ENCODE results near the gene LRRC14B.
"Not testable (repeated sequence)": the region's sequence is repeated elsewhere in the genome, so short reads cannot be mapped to it uniquely, and the experiment has no call there.

Gene LRRC14B

DNA sequence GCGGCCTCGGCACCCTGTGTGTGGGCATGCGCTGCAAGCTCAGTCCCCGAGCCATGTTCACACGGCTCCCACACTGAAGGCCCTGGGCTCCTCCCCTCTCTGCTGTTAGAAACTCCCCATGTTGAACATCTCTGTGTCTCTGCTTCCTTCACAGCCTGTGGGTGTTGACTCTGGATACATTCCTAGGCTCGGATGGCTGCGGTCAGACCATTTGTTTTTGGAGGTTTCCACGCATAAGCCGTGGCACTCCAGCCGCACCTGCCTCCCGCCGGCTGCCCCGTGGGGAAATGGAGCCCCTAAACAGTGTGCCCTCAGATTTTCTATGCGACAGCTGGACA is 31.2 kb upstream of the LRRC14B start:
- no peak for DNase-seq (ENCODE audit: low read depth in 2 of 3, low spot score in 2 of 3)

DNA sequence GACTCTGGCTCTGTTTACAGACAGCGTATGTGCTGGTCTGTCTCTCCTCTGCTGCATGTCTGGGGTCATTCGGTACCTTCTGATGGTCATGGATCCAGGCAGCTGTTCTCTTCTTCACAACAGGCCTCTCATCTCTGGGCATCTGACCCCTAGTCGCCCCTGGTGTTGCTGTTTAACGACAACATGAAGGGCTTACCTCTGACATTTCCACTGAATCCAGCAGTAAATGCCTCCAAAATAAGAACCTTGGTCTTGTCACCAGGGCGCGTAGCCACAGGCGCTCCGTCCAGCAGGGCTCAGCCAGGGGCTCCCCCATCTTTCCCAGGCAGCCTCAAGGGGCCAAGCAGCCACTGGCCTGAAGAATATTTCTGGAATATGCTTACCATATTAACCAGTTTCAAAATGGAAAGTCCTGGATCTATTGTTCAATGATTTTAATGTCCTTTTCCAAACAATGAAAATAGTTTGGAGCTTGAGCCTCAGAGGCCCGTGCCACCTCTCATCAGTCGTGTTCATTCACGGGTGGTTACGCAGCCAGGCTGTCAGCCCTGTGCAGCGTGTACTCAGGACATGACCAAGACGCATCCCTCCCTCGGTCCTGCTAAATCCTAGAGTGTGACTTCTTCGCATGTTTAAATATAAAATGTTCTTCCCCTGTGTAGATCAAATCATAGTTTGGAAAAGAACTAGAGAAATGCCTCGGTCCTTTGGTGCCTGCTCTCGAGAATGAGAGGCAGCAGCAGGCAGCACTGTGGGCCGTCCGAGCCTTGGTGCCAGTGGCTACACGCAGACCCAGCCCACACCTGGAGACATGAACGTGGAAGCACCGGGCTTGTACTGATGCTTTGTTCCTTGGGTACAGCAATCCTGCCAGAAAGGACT is 30.1 kb upstream of the LRRC14B start:
- no peak for DNase-seq (ENCODE audit: low read depth in 2 of 3, low spot score in 2 of 3)

DNA sequence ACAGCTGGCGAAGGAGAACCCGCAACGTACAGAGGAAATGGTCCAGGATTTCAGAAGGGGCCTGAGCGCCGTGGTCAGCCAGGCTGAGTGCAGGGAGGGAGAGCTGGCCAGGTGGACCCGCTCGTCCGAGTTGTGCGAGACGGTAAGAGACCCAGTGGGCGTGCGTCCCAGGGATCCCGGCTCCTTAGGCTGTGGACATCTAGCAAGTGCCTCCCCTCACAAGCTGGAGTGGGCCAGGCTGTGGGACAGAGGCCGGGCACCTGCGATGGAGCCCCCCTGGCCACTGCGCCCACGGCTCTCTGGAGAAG is 29.5 kb upstream of the LRRC14B start:
- DNase-seq (ENCODE audit: low read depth in 2 of 3, low spot score in 2 of 3) = no peak

DNA sequence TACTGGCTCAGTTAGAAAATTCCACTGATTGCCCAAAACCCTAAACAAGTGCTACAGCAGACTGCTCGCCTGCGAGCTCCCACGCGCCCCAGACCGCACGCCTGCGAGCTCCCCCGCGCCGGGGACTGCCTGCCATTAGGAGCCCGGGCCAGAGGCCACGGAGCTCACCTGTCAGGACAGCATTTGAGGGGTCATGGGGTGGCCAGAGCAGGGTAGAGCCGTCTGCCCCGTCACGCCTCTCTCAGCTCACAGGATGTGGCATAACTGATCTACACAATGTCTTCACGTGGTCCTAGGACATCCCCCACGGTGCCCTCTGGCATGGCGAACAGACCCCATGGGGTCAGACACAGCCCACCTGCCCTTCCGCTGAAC is 29.1 kb upstream of the LRRC14B start:
- no peak for DNase-seq (ENCODE audit: low read depth in 2 of 3, low spot score in 2 of 3)

DNA sequence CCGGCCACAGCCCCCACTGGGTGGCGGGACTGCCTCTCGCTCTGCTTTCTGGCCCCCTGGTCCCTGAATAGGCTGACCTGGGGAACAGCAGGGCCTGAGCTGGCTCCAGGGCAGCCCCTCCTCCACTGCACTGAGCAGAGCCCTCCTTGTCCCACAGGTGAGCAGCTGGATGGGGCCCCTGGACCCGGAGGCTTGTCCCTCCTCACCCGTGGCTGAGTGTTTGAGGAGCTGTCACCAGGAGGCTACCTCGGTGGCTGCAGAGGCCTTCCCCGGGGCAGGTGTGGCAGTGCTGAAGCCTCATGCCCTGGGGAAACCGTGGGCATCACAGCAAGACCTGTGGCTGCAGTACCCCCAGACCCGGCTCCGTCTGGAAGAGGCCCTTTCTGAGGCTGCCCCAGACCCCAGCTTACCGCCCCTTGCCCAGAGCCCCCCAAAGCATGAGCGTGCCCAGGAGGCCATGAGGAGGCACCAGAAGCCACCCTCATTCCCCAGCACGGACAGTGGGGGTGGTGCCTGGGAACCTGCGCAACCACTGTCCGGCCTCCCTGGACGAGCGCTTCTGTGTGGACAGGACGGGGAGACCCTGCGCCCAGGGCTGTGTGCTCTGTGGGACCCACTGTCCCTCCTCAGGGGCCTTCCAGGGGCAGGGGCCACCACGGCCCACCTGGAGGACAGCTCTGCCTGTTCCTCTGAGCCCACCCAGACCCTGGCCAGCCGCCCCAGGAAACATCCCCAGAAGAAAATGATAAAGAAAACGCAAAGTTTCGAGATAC is 28.5 kb upstream of the LRRC14B start:
- no peak for DNase-seq (ENCODE audit: low read depth in 2 of 3, low spot score in 2 of 3)

DNA sequence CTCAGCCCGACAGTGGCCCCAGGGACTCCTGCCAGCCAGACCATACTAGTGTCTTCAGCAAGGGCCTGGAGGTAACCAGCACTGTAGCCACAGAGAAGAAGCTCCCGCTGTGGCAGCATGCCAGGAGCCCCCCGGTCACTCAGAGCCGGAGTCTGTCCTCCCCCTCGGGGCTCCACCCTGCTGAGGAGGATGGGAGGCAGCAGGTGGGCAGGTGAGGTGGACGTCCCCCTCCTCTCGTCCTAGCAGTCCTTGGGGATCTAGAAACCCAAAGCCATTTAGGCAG is 28.0 kb upstream of the LRRC14B start:
- DNase-seq (ENCODE audit: low read depth in 2 of 3, low spot score in 2 of 3) = no peak

DNA sequence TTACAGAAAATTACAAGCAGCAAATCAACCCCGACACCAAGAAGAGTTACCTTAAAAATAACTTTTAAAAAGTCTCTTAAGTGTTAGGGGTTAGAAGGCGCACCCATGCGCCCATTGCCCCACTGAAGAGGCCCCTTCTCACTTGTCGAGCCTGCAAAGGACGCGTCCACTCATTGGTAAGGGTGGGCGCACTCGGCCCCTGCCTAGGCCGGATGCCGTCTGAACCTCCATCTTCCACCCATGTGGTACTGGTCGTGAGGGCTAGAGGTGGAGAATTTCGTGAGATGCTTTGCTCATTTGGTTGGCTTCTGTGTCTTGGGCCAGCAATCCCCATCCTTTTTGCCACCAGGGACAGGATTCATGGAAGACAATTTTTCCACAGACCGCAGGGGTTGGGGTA is 27.5 kb upstream of the LRRC14B start:
- DNase-seq (ENCODE audit: low read depth in 2 of 3, low spot score in 2 of 3) = no peak

DNA sequence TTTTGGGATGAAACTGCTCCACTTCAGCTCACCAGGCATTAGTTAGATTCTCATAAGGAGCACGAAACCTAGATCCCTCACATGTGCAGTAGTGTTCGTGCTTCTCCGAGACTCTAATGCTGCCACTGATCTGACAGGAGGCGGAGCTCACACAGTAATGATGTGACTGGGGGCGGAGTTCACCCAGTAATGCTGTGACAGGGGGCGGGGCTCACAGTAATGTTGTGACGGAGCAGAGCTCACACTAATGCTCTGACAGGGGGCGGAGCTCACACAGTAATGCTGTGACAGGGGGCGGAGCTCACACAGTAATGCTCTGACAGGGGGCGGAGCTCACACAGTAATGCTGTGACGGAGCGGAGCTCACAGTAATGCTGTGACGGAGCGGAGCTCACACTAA is 27.1 kb upstream of the LRRC14B start:
- DNase-seq (ENCODE audit: low read depth in 2 of 3, low spot score in 2 of 3) = no peak

DNA sequence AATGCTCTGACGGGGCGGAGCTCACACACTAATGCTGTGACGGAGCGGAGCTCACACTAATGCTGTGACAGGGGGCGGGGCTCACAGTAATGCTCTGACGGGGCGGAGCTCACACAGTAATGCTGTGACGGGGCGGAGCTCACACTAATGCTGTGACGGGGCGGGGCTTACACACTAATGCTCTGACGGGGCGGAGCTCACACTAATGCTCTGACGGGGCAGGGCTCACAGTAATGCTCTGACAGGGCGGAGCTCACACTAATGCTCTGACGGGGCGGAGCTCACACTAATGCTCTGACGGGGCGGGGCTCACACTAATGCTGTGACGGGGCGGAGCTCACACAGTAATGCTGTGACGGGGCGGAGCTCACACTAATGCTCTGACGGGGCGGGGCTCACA is 26.5 kb upstream of the LRRC14B start:
- not testable (repeated sequence) for DNase-seq (ENCODE audit: low read depth in 2 of 3, low spot score in 2 of 3)

DNA sequence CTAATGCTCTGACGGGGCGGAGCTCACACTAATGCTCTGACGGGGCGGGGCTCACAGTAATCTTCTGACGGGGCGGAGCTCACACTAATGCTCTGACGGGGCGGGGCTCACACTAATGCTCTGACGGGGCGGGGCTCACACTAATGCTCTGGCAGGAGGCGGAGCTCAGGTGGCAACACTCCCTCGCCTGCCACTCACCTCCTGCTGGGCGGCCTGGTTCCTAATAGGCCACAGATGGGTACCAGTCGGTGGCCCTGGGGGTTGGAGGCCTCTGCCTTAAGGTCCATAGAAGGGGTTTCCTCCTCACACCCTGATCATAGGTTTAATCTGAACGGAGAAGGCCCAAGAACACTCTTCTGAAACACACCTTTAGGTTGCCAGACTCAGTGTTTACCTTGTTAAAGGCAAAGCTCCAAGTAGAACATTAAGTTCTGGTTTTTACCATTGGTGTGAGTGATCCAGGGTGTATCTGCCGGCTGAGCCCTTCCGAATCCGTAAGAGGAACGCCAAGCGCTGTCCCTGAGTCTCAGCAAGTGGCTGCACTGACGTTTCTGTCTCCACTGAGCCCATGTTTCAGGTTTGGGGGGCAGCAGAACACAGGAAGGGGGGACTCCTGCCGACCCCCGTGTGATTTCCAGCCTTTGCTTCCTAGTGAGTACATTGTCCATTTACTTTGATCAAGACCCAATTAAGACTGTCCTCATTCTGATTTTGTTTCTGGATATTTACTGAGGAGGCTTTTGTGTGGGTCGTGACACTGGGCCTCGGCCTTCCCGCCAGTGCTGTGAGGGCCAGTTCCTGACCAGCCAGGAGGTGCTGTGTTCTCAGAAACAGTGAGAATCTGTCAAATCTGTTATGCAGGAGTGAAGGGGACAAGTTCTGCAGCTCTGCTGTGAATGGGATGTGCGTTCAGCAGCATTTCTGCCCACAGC is 24.6 kb upstream of the LRRC14B start:
- DNase-seq (ENCODE audit: low read depth in 2 of 3, low spot score in 2 of 3) = no peak

DNA sequence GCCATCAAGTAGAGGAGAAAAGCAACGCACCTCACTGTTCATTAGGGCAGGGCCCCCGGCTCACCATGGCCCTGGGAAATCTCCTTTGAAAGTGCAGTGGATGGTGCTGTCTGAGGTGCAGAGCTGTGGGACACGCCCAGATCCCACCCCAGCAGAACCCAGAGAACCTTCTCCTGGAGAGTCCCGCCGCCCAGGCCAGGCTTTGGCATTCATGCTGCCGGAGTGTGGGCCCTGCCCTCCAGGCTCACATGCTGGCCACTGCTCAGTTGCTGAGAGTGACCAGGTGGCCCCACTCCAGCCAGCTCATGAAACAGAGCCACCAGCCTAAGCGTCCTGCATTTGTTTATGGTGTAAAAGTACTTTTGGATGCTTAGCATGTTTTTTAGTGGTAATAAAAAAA is 23.8 kb upstream of the LRRC14B start:
- DNase-seq (ENCODE audit: low read depth in 2 of 3, low spot score in 2 of 3) = no peak

DNA sequence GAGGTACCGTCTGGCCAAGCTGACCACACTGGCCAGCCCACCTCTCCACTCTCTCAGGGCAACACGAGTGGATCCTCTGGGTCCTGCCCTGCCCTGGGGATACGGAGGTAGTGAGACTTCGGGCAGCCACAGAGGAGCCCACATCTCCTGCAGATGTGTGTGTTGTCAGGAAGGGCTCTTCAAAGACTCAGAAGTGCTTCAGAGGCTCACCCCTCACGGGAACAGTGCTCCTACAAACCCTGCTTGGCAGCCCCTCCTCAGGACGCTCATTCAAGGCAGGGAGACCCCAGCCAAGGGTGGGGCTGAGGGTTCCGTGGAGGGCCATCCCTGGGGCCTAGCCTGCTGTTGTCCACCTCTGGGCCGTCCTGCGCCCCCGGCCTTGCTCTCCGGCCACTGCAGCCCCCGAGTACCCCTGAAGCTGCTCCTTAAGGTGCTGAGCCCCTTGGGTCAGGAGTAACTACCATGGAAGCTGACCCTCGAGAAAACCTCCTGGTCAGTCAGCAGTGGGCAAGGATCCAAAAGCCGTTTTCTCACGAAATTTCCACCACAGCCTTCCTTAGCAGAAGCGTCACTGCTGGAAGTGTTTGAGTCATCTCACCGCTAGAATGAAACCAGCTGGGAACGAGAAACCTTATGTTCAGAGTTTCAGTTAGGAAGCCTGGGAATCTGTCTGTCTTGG is 23.2 kb upstream of the LRRC14B start:
- DNase-seq (ENCODE audit: low read depth in 2 of 3, low spot score in 2 of 3) = no peak

DNA sequence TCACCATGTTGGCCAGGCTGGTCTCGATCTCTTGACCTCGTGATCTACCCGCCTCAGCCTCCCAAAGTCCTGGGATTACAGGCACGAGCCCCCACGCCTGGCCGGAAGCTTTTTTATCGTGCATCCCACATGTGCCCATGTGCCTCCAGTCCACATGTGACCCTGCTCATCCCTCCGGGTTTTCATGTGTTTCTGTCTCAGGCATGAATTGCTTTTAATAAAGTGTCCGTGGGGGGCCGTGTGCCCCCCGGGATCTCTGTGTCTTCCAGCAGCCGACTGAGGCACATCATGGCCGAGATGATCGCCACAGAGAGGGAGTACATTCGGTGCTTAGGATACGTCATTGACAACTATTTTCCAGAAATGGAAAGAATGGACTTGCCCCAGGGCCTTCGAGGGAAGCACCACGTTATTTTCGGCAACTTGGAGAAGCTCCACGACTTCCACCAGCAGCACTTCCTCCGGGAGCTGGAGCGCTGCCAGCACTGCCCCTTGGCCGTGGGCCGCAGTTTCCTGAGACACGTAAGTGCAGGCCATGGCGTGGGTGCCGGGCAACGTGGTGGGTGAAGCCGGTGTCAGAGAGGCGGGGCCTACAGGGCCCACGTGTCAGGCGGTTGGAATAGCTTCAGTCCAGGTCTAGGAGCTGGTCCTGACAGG is 22.1 kb upstream of the LRRC14B start:
- DNase-seq (ENCODE audit: low read depth in 2 of 3, low spot score in 2 of 3) = no peak

DNA sequence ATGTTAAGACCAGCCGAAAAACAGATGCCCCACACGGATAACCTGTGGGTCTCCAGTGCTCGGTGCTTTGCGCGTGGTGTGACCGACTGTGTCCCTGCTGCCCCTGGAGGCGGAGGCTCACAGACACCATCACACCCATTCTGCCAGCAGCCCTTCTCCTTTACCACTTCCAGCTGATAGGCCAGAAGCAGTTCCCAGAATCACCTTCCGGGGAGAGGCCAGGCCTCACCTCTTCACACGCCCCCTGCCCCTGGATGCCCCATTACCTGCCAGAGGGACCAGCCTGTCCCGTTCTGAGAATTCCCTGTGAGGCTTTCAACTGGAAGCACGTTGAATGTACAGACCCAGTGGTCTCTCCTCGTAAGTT is 21.6 kb upstream of the LRRC14B start:
- no peak for DNase-seq (ENCODE audit: low read depth in 2 of 3, low spot score in 2 of 3)

DNA sequence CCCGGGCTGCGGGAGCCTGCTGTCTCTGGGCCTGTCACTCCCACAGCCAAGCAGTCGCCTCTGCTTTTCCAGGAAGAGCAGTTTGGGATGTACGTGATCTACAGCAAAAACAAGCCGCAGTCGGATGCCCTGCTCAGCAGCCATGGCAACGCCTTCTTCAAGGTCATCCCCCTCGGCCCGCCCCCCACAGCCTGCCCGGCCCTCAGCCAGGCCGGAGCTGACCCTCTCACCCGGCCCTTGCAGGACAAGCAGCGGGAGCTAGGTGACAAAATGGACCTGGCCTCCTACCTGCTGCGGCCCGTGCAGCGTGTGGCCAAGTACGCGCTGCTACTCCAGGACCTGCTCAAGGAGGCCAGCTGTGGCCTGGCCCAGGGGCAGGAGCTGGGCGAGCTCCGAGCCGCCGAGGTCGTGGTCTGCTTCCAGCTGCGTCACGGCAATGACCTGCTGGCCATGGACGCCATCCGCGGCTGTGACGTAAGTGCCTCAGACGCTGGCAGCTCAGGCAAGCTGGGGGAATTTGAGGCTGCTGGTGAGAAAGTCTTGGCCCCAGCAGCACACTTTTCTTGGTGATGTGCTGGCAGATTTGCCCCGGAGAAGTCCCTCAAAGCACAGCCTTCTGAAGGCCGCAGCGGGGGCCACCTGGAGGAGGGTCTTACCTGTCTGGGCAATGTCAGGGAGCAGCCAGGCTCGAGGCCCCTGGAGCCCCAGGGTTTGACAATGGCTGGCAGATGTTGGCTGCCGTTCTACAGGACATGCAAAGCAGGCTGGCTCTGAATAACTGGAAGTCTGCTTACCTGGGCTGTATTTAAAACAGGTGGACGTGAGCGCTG is 20.1 kb upstream of the LRRC14B start:
- DNase-seq (ENCODE audit: low read depth in 2 of 3, low spot score in 2 of 3) = no peak

DNA sequence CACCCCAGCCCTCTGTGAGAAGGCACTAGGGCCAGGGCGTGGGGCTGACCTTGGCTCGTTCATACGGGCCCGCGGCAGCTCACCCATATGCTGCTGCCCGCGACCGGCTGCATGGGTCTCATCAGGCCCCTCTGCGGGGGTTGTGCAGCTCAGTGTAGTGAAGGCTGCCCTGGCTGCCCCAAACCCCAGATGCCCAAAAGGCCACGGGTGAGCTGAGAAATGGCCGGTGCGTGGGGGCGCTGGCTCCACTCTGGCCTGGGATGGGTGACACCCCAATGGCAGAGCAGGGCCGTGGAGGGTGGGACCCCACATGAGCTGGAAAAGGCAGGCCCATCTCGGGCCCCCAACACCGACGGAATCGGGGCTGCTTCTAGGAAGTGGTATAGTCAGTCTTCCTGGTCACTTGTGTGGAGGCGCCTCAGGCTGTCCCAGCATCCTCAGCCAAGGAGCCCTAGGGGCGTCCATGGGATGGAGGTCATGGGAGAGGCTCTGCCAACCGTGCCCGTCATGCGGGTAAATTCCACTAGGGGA is 19.4 kb upstream of the LRRC14B start:
- DNase-seq (ENCODE audit: low read depth in 2 of 3, low spot score in 2 of 3) = no peak

DNA sequence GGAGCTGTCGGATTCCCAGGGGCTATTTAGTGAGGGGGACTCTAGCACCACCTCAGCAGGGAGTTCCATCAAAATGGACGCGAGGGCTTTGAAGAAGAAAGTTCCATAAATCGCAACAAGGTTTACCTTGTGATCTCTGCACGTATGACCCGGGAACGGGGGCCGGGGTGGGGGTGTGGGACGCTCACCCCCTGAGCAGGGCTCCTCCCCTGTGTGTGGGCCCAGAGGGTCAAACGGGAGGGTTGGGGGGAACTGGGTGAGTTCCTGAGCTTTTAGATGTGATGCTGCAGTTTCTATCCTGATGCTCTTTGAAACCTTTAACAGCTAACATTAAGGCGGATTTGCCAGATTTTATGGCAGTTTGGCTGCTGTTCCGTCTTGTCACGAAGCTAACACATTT is 18.9 kb upstream of the LRRC14B start:
- no peak for DNase-seq (ENCODE audit: low read depth in 2 of 3, low spot score in 2 of 3)

DNA sequence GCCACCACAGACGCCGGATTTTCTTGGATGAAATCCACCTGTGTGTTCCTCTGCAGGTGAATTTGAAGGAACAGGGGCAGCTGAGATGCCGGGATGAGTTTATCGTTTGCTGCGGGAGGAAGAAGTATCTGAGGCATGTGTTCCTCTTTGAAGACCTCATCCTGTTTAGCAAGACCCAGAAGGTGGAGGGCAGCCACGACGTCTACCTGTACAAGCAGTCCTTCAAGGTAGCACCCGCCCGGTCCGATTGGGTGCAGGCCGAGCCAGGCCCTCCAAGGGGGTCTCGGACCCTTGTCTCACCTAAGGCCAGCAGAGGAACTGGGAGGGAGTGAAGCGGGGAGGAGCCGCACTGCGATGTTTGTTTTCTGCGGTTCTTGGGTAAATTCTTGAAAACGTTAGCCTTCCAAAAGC is 18.4 kb upstream of the LRRC14B start:
- DNase-seq (ENCODE audit: low read depth in 2 of 3, low spot score in 2 of 3) = no peak

DNA sequence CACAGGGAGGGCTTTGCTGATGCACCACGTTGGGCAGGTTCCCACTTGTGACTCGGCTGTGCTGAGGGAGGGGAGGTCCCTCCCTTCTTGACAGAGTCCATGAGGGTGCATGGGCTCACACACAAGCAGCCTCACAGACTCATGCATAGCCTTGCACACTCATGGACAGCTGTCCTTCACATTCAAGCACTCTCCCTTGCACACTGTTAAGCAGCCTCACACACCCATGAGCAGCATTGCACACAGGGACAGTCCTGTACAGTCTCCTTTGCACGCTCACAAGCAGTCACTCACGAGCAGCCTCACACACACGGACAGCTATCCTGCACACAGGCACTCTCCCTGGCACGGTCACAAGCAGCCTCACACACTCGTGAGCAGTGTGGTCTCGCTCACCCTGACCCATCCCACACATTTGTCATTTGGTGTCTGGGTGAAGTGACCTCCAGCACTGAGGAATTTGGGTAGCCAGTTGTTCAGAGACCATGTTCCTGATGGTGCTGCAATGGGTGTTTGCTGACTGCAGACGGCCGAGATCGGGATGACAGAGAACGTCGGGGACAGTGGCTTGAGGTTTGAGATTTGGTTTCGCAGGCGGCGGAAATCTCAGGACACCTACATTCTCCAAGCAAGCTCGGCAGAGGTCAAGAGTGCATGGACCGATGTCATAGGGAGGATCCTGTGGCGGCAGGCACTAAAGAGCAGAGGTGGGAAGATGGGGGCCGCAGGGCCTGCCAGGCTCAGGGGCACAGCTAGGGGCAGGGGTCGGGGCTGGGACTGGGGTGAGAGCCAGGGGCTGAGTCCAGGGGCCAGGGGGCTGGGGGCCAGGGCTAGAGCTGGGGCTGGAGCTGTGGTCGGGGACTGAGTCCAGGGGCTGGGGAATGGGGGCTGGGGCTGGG is 17.7 kb upstream of the LRRC14B start:
- DNase-seq (ENCODE audit: low read depth in 2 of 3, low spot score in 2 of 3) = no peak

Data from activated CD8-positive, alpha-beta memory T cell treated with anti-CD3 and anti-CD28 coated beads for 48 hours (primary cell).